Activated CD8-positive, alpha-beta memory T cell treated with anti-CD3 and anti-CD28 coated beads for 4 hours (primary cell): ENCODE data around the gene TEX48.

Experiments
- DNase-seq, 2 donors: peaks; one replicate each; pipeline ENCODE4 v3.0.0-alpha.2; 2020; ENCODE audit warnings: low read depth in 2 of 2

Gene TEX48

GRCh38 chr9:114693248-114693855 lies 11.4 kb upstream of the TEX48 start:
- no peak for DNase-seq

GRCh38 chr9:114691956-114692295 lies 9.9 kb upstream of the TEX48 start:
- DNase-seq: no peak

GRCh38 chr9:114691046-114691955 lies 9.3 kb upstream of the TEX48 start:
- DNase-seq: peak; percentile 30 to 62

- no peak for DNase-seq
Measured at GRCh38 chr9:114690308-114690707, 8.3 kb upstream of the TEX48 start.

- no peak for DNase-seq
Measured at GRCh38 chr9:114689813-114690212, 7.8 kb upstream of the TEX48 start.

GRCh38 chr9:114688909-114689610 lies 7.1 kb upstream of the TEX48 start:
- DNase-seq: no peak

- no peak for DNase-seq
Measured at GRCh38 chr9:114688379-114688778, 6.4 kb upstream of the TEX48 start.

GRCh38 chr9:114687034-114687433 lies 5.0 kb upstream of the TEX48 start:
- no peak for DNase-seq

- DNase-seq: no peak
Measured at GRCh38 chr9:114685951-114686350, 4.0 kb upstream of the TEX48 start.

- DNase-seq: no peak
Measured at GRCh38 chr9:114684036-114684435, 2.0 kb upstream of the TEX48 start.

- DNase-seq: no peak
Measured at GRCh38 chr9:114682846-114683245, 854 bp upstream of the TEX48 start.

GRCh38 chr9:114680259-114681001 lies 1.6 kb downstream of the TEX48 start:
- DNase-seq: no peak

- no peak for DNase-seq
Measured at GRCh38 chr9:114678795-114679194, 3.2 kb downstream of the TEX48 start.

- DNase-seq: no peak
Measured at GRCh38 chr9:114678130-114678529, 3.9 kb downstream of the TEX48 start.

GRCh38 chr9:114677418-114677817 lies 4.6 kb downstream of the TEX48 start:
- DNase-seq: no peak

- DNase-seq: no peak
Measured at GRCh38 chr9:114676901-114677300, 5.1 kb downstream of the TEX48 start.

- DNase-seq: no peak
Measured at GRCh38 chr9:114674798-114675540, 7.0 kb downstream of the TEX48 start.

GRCh38 chr9:114674076-114674797 lies 7.8 kb downstream of the TEX48 start:
- DNase-seq: no peak

- DNase-seq: no peak
Measured at GRCh38 chr9:114671605-114672004, 10.4 kb downstream of the TEX48 start.

- DNase-seq: no peak
Measured at GRCh38 chr9:114669961-114670360, 12.0 kb downstream of the TEX48 start.

- no peak for DNase-seq
Measured at GRCh38 chr9:114668146-114668545, 13.8 kb downstream of the TEX48 start.
